GM19328 (cell line): ENCODE results near the gene C11orf91.
"Not testable (repeated sequence)": the region's sequence is repeated elsewhere in the genome, so short reads cannot be mapped to it uniquely, and the experiment has no call there.

ENCODE experiments used
- ATAC-seq: cut with Tn5 transposase; IDR thresholded peaks from one replicate; pipeline ENCODE4 v1.9.1; 2021; ENCODE audit warnings: mild to moderate bottlenecking, moderate library complexity; ENCODE audit not compliant: unreplicated experiment

The C11orf91 gene

GRCh38 chr11:33696931-33697638 lies 3.5 kb downstream of the C11orf91 start:
- no peak for ATAC-seq

GRCh38 chr11:33696411-33696810 lies 4.2 kb downstream of the C11orf91 start:
- ATAC-seq = no peak

GRCh38 chr11:33695051-33695566 lies 5.5 kb downstream of the C11orf91 start:
- no peak for ATAC-seq

- ATAC-seq = no peak
These were observed 6.1 kb downstream of the C11orf91 start for GRCh38 chr11:33694346-33695050.

GRCh38 chr11:33692541-33692940 lies 8.1 kb downstream of the C11orf91 start:
- no peak for ATAC-seq

- ATAC-seq = no peak
These were observed 8.6 kb downstream of the C11orf91 start for GRCh38 chr11:33692013-33692504.

- ATAC-seq = no peak
These were observed 9.4 kb downstream of the C11orf91 start for GRCh38 chr11:33691066-33691864.

GRCh38 chr11:33690290-33691065 lies 10.1 kb downstream of the C11orf91 start:
- ATAC-seq = no peak

- no peak for ATAC-seq
These were observed 11.1 kb downstream of the C11orf91 start for GRCh38 chr11:33689501-33689900.

- ATAC-seq = no peak
These were observed 11.5 kb downstream of the C11orf91 start for GRCh38 chr11:33689085-33689484.

- no peak for ATAC-seq
These were observed 12.7 kb downstream of the C11orf91 start for GRCh38 chr11:33687733-33688479.

GRCh38 chr11:33685082-33685481 lies 15.5 kb downstream of the C11orf91 start:
- ATAC-seq = no peak

- no peak for ATAC-seq
These were observed 16.5 kb downstream of the C11orf91 start for GRCh38 chr11:33684003-33684706.

- ATAC-seq = no peak
These were observed 18.2 kb downstream of the C11orf91 start for GRCh38 chr11:33682446-33682845.

- ATAC-seq = no peak
These were observed 18.6 kb downstream of the C11orf91 start for GRCh38 chr11:33682019-33682418.

- ATAC-seq = not testable (repeated sequence)
These were observed 22.0 kb downstream of the C11orf91 start for GRCh38 chr11:33678616-33679015.

GRCh38 chr11:33674035-33674814 lies 26.4 kb downstream of the C11orf91 start:
- ATAC-seq = no peak

GRCh38 chr11:33672273-33672672 lies 28.4 kb downstream of the C11orf91 start:
- no peak for ATAC-seq
